Tibial nerve (tissue), 4 donors: ENCODE results near the gene NCK2. TPM values are rescaled to one million over a fixed set of nuclear protein-coding genes. Genes with fewer than 3 reads are reported as not detected.
"Not testable (repeated sequence)": the region's sequence is repeated elsewhere in the genome, so short reads cannot be mapped to it uniquely, and the experiment has no call there.

Source experiments
- DNase-seq, 2 donors: peaks; one replicate each; pipeline ENCODE4 v3.0.0-alpha.2; 2019; ENCODE audit warnings: low spot score in 2 of 2
- H3K27ac ChIP-seq, 4 donors: fragments of 200-600 bp; sonication (generic) in 3 of 4; one replicate each; pipeline ENCODE4 v1.5.1; 2017 to 2019; ENCODE audit warnings: mild to moderate bottlenecking in 1 of 4
- H3K27me3 ChIP-seq, 2 donors: fragments of 200-600 bp; sonication (generic) in 1 of 2; one replicate each; pipeline versions ENCODE4 v1.5.1 to v1.6.0; 2017 to 2019
- H3K36me3 ChIP-seq, 3 donors: fragments of 200-600 bp; sonication (generic); one replicate each; pipeline ENCODE4 v1.5.1; 2018 to 2019
- H3K4me1 ChIP-seq, 4 donors: fragments of 200-600 bp; sonication (generic) in 3 of 4; one replicate each; pipeline ENCODE4 v1.5.1; 2017 to 2019
- H3K4me3 ChIP-seq, 4 donors: fragments of 200-600 bp; sonication (generic) in 3 of 4; one replicate each; pipeline ENCODE4 v1.5.1; 2017 to 2019; ENCODE audit warnings: mild to moderate bottlenecking in 1 of 4, moderate library complexity in 1 of 4
- H3K9me3 ChIP-seq, 4 donors: fragments of 200-600 bp; sonication (generic) in 3 of 4; one replicate each; pipeline ENCODE4 v1.5.1; 2017 to 2019
- EP300 ChIP-seq, 2 donors: sonication (generic); formaldehyde crosslinking; IDR thresholded peaks; one replicate each; pipeline ENCODE4 v1.6.1; 2017; ENCODE audit warnings: antibody characterized with exemption in 2 of 2, mild to moderate bottlenecking in 1 of 2
- POLR2A ChIP-seq, 2 donors: fragments of 450-650 bp; IDR thresholded peaks; one replicate each; pipeline ENCODE4 v1.6.1; 2017; ENCODE audit warnings: antibody characterized with exemption in 2 of 2, mild to moderate bottlenecking in 2 of 2, moderate library complexity in 2 of 2
- WGBS, 2 donors: methylation state at CpG; one replicate each; pipeline ENCODE4 v1.1.5; 2018; 5-methylcytosine and 5-hydroxymethylcytosine counted together
- total RNA-seq, 4 donors: library from RNA; depleted of rRNA; stranded (reverse); fragments of >200 nt; gene quantifications; one replicate each; pipeline ENCODE4 v1.1.0, GENCODE V29; 2016
- TF ChIP-seq, protein P1 (sequence below), 5 experiments: fragments of 200-600 bp in 3 of 5; fragments of 450-650 bp in 2 of 5; sonication (generic) in 3 of 5; IDR thresholded peaks; one replicate each; pipeline ENCODE4 v1.5.1; 2016 to 2019; ENCODE audit warnings: antibody characterized with exemption in 5 of 5, mild to moderate bottlenecking in 3 of 5, moderate library complexity in 2 of 5

The NCK2 gene
- total RNA-seq, 4 donors from 2014 or later, result 22.6 to 35.9 (median 28.1) TPM

DNA sequence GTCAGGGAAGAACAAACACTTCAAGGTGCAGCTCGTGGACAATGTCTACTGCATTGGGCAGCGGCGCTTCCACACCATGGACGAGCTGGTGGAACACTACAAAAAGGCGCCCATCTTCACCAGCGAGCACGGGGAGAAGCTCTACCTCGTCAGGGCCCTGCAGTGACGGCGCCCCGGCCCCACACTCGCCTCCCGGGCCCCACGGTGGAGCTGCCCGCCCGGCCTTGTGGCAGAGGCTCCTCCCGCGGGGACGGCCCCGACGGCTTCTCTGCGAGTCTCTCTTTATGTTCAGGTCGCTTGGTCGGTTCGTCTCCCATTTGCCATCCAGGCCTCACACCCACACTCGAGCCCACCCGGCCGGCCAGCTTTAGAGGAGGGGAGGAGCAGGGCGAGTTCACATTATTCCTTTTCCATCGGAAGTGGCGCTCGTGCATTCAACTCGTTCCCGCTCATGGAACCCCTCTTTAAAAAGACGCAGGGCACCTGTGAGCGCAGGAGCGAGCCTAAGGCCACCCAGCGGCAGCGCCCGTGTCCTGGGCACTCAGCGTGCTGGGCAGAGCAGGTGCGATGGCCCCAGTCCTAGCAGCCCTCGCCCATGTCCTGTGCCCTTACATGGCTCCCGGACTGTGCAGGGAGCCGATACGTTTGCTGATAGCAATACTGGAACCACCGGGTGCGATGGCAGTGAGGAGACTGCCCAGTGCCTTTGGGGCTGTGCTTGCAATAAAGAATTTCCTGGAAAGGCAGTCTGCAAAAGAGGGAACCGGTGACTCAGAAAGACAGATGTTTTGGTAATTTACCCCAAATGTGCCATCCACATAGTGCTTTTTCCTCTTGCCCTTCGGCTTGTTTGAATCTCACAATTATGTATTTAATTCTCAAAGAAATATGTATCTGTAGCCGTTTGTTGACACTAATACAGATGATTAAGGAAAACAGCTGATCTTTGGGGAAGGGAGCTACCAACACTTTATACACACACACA lies 148.6 kb downstream of the NCK2 start:
- Histone ChIP-seq H3K9me3 (peaks cover 0 to 19% (median 0%) of the 10 kb centered on the region in 4 donors), H3K36me3 (peaks cover 0 to 40% (median 6%) of the 10 kb centered on the region in 3 donors), H3K4me3 (no peak overlapping the region), H3K27me3 (no peaks in the 10 kb centered on the region), H3K4me1 (peaks cover 0 to 10% (median 2%) of the 10 kb centered on the region in 4 donors), H3K27ac (no peak overlapping the region)
- no peak for TF ChIP-seq EP300 (IDR thresholded peaks at IDR 0.05)
- TF ChIP-seq, protein P1, sequence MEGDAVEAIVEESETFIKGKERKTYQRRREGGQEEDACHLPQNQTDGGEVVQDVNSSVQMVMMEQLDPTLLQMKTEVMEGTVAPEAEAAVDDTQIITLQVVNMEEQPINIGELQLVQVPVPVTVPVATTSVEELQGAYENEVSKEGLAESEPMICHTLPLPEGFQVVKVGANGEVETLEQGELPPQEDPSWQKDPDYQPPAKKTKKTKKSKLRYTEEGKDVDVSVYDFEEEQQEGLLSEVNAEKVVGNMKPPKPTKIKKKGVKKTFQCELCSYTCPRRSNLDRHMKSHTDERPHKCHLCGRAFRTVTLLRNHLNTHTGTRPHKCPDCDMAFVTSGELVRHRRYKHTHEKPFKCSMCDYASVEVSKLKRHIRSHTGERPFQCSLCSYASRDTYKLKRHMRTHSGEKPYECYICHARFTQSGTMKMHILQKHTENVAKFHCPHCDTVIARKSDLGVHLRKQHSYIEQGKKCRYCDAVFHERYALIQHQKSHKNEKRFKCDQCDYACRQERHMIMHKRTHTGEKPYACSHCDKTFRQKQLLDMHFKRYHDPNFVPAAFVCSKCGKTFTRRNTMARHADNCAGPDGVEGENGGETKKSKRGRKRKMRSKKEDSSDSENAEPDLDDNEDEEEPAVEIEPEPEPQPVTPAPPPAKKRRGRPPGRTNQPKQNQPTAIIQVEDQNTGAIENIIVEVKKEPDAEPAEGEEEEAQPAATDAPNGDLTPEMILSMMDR (IDR thresholded peaks at IDR 0.05), result no peak
- no peak for TF ChIP-seq POLR2A (IDR thresholded peaks at IDR 0.05)
- no peak for DNase-seq
- 94 to 95% methylated on average over 47 to 51 of the region's 51 CpGs for WGBS, 2 donors

DNA sequence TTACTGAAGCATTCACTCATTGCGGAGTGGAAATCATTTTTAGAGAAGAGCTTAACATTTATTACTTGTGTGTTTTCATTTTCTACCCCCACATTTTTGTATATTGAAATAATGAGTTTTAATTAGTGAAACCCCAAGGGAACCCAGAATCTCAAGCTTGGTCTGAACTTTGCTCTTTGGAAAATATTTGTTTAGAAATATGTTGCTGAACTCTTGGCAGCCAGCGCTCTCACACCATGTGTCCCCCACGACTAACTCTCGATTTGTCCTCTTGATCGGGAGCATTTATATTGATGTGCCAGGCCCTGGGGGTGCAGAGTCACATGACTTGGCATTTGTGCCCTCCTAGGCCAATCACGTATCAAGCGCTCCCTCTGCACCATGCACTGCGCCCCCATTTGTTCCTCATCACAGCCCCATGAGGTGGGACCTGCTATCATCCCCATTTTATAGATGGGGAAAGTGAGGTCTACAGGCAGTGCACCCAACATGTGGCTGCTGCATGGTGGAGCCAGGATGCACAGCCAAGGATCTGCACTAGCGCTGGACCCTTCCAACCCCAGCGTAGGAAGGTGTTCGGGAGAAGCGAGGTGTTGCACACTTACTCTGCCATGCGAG lies 149.7 kb downstream of the NCK2 start:
- Histone ChIP-seq H3K9me3 (peaks cover 0 to 14% (median 0%) of the 10 kb centered on the region in 4 donors), H3K27me3 (no peaks in the 10 kb centered on the region), H3K27ac (no peak overlapping the region), H3K36me3 (peaks cover 0 to 35% (median 6%) of the 10 kb centered on the region in 3 donors), H3K4me3 (no peak overlapping the region), H3K4me1 (peaks cover 0 to 10% (median 2%) of the 10 kb centered on the region in 4 donors)
- no peak for TF ChIP-seq EP300 (IDR thresholded peaks at IDR 0.05)
- no peak for TF ChIP-seq POLR2A (IDR thresholded peaks at IDR 0.05)
- TF ChIP-seq, protein P1 (IDR thresholded peaks at IDR 0.05), result no peak
- no peak for DNase-seq
- 76 to 83% methylated on average over 13 of the region's 13 CpGs for WGBS, 2 donors

DNA sequence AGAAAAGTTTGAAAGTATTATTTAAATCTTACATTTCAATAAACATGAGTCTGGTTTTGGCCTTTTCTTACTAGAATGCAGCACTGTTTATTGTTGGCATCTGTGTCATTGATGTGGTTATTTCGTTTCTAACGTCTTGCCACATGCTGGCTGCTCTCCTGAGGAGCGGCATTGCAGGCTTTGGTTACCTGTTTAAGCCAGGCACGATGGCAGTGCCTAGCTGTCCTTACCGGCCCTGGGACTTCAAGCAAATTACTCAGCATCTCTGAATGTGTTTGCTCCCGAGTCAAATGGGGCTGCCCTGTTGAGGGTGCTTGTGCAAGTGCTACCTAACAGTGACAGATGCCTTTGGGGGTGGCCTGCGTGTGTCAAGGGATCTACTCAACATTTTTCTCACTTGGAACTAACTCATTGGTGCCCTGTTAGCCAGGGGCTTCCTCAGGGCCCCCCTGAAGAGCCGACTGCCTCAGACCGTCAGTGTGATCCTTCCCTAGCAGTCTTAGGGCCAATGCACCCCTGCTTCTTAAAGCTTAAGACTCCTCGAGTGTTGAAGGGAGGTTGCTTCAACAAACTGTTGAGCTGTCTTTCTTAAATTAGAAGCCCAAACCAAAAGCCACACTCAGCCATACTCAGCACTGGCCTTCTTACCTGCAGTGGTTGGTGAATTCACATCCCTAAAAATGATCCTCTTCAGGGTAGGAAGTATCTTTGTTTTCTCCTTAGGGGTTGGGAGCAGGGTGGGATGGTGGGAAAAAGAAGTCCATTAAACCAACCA lies 151.5 kb downstream of the NCK2 start:
- TF ChIP-seq POLR2A (IDR thresholded peaks at IDR 0.05) (no peak), EP300 (IDR thresholded peaks at IDR 0.05) (no peak)
- TF ChIP-seq, protein P1 (IDR thresholded peaks at IDR 0.05), result no peak
- Histone ChIP-seq H3K27ac (no peak overlapping the region), H3K9me3 (peaks cover 0 to 22% (median 3%) of the 10 kb centered on the region in 4 donors), H3K27me3 (no peaks in the 10 kb centered on the region), H3K4me3 (no peak overlapping the region), H3K36me3 (peaks cover 0 to 35% (median 6%) of the 10 kb centered on the region in 3 donors), H3K4me1 (no peaks in the 10 kb centered on the region)
- 86% methylated on average over 10 of the region's 10 CpGs for whole genome bisulfite sequencing, 2 donors
- no peak for DNase-seq

DNA sequence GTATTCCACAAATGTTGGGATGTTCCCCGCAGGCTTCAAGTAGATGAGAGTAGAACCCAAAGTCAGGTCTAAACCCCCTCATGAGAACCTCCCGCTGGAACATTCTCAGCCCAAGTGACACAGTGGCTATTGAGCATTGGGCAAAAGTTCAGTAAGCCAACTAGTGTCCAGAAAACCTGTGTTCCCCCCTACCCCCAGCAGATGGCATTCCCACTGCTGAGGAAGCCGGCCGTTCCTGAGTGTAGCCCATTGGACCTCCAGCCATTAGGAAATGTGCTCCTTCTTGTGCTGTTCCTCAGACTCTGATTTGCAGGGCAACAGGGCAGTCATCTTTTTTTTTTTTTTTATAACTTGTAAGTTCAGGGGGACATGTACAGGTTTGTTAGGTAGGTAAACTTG lies 152.1 kb downstream of the NCK2 start:
- 92 to 94% methylated on average over 4 of the region's 4 CpGs for WGBS, 2 donors
- H3K36me3 ChIP-seq, result peaks cover 0 to 35% (median 6%) of the 10 kb centered on the region in 3 donors
- DNase-seq, result no peak
- H3K27me3 ChIP-seq, result no peaks in the 10 kb centered on the region
- peaks cover 0 to 23% (median 3%) of the 10 kb centered on the region in 4 donors for H3K9me3 ChIP-seq
- TF ChIP-seq, protein P1 (IDR thresholded peaks at IDR 0.05), result no peak
- no peak for TF ChIP-seq POLR2A (IDR thresholded peaks at IDR 0.05)
- no peak overlapping the region for H3K4me3 ChIP-seq
- H3K27ac ChIP-seq, result no peak overlapping the region
- H3K4me1 ChIP-seq, result no peaks in the 10 kb centered on the region

DNA sequence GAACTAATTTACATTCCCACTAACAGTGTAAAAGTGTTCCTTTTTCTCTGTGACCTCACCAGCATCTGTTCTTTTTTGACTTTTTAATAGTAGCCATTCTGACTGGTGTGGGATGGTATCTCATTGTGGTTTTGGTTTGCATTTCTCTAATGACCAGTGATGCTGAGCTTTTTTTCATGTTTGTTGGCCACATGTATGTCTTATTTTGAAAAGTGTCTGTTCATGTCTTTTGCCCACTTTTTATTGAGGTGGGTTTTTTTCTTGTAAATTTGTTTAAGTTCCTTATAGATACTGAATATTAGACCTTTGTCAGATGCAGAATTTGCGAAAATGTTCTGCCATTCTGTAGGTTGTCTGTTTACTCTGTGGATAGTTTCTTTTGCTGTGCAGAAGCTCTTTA lies 153.0 kb downstream of the NCK2 start:
- Histone ChIP-seq H3K9me3 (peaks cover 0 to 23% (median 3%) of the 10 kb centered on the region in 4 donors), H3K36me3 (peaks cover 0 to 34% (median 6%) of the 10 kb centered on the region in 3 donors)
- DNase-seq, H3K4me1 ChIP-seq, H3K4me3 ChIP-seq, H3K27ac ChIP-seq, H3K27me3 ChIP-seq: not testable (repeated sequence)
- 97% methylated on average over 1 of the region's 1 CpG for WGBS, 2 donors
